Left renal pelvis (tissue), 4 donors: ENCODE results near the gene PNMT. TPM values are rescaled to one million over a fixed set of nuclear protein-coding genes. Genes with fewer than 3 reads are reported as not detected.

Experiments used
- polyA plus RNA-seq, 4 donors: library from polyadenylated mRNA; unstranded; fragments of 120-200 nt; gene quantifications; one replicate each; pipeline ENCODE4 v1.2.1, GENCODE V29; 2013; ENCODE audit not compliant: insufficient read length in 4 of 4

The PNMT gene
- polyA plus RNA-seq, 4 donors: 0.22 to 4.5 (median 1.8) TPM

Other genes starting within 250 kb of the PNMT start
- gene MED1, start 217.2 kb upstream of the PNMT start, polyA plus RNA-seq: 10 to 100 TPM; 48.9 to 58.7 (median 52.4) TPM
- 10 to 100 TPM; 43.2 to 58.5 (median 53.2) TPM for gene CDK12, start 207.0 kb upstream of the PNMT start, polyA plus RNA-seq
- under 1 TPM in 3 of 4 donors, not detected in 1; 0.03 to 0.12 (median 0.07) TPM for gene NEUROD2, start 60.5 kb upstream of the PNMT start, polyA plus RNA-seq
- 10 to 100 TPM; 12.2 to 46.4 (median 20.3) TPM for gene PPP1R1B, start 41.5 kb upstream of the PNMT start, polyA plus RNA-seq
- 10 to 100 TPM; 41.7 to 58.7 (median 49.5) TPM for gene STARD3, start 31.3 kb upstream of the PNMT start, polyA plus RNA-seq
- gene TCAP, start 3.1 kb upstream of the PNMT start, polyA plus RNA-seq: 1 to 10 TPM in 3 of 4 donors, under 1 TPM in 1; 0.96 to 2.9 (median 1.8) TPM
- gene PGAP3, start 19.6 kb downstream of the PNMT start, polyA plus RNA-seq: 10 to 100 TPM; 26.5 to 45.9 (median 33.8) TPM
- gene ERBB2, start 31.6 kb downstream of the PNMT start, polyA plus RNA-seq: 100 to 1,000 TPM; 103 to 205 (median 178) TPM
- 10 to 100 TPM; 19.6 to 37.8 (median 34.2) TPM for gene MIEN1, start 62.1 kb downstream of the PNMT start, polyA plus RNA-seq
- gene GRB7, start 69.5 kb downstream of the PNMT start, polyA plus RNA-seq: 10 to 100 TPM in 3 of 4 donors, 1 to 10 TPM in 1; 2.7 to 48.8 (median 33.1) TPM
- under 1 TPM; 0.23 to 0.35 (median 0.30) TPM for gene IKZF3, start 195.9 kb downstream of the PNMT start, polyA plus RNA-seq
- gene ZPBP2, start 199.7 kb downstream of the PNMT start, polyA plus RNA-seq: not detected